Osteocyte (in vitro differentiated cells): Measurements from ENCODE around the gene ENDOU. TPM values are rescaled to one million over a fixed set of nuclear protein-coding genes. Genes with fewer than 3 reads are reported as not detected.

Experiments
- DNase-seq: peaks from one replicate; pipeline ENCODE4 v3.0.0; 2021; ENCODE audit warnings: mixed read lengths; ENCODE audit not compliant: unreplicated experiment; ENCODE audit errors: extremely low spot score
- H3K27ac Mint-ChIP-seq: one replicate; pipeline ENCODE4 v1.8.0; 2021; ENCODE audit warnings: mild to moderate bottlenecking, mixed read lengths; ENCODE audit not compliant: unreplicated experiment
- H3K27me3 Mint-ChIP-seq: one replicate; pipeline ENCODE4 v1.8.0; 2021; ENCODE audit warnings: mixed read lengths; ENCODE audit not compliant: unreplicated experiment
- H3K36me3 Mint-ChIP-seq: one replicate; pipeline ENCODE4 v1.8.0; 2021; ENCODE audit warnings: mixed read lengths; ENCODE audit not compliant: unreplicated experiment
- H3K4me1 Mint-ChIP-seq: one replicate; pipeline ENCODE4 v1.8.0; 2021; ENCODE audit warnings: mixed read lengths; ENCODE audit not compliant: unreplicated experiment
- H3K4me3 Mint-ChIP-seq: one replicate; pipeline ENCODE4 v1.8.0; 2021; ENCODE audit warnings: mild to moderate bottlenecking, moderate library complexity, mixed read lengths; ENCODE audit not compliant: unreplicated experiment
- H3K9me3 Mint-ChIP-seq: one replicate; pipeline ENCODE4 v1.8.0; 2021; ENCODE audit warnings: mixed read lengths; ENCODE audit not compliant: unreplicated experiment
- CTCF ChIP-seq: fragments of 200-600 bp; sonication (generic); IDR thresholded peaks from 2 replicates; pipeline ENCODE4 v1.5.0; 2021; ENCODE audit warnings: antibody characterized with exemption, mild to moderate bottlenecking, moderate library complexity
- total RNA-seq: library from RNA; stranded (reverse); gene quantifications from 2 replicates; pipeline ENCODE4 v1.2.1, GENCODE V29; 2021

ENDOU gene
- total RNA-seq, 1 donor from 2014 or later, result not detected

GRCh38 chr12:47742253-47742825, 17.0 kb upstream of the ENDOU start:
- no peaks in the 10 kb centered on the region for H3K36me3 Mint-ChIP-seq
- peak; percentile 94 for TF ChIP-seq CTCF
- DNase-seq, result no peak
- peaks cover 21% of the 10 kb centered on the region for H3K27me3 Mint-ChIP-seq
- no peak overlapping the region for H3K4me3 Mint-ChIP-seq
- no peaks in the 10 kb centered on the region for H3K9me3 Mint-ChIP-seq
- no peak overlapping the region for H3K27ac Mint-ChIP-seq
- peaks cover 32% of the 10 kb centered on the region for H3K4me1 Mint-ChIP-seq

- Mint-ChIP-seq H3K4me1 (peaks cover 42% of the 10 kb centered on the region), H3K36me3 (no peaks in the 10 kb centered on the region), H3K27me3 (peaks cover 21% of the 10 kb centered on the region), H3K9me3 (no peaks in the 10 kb centered on the region), H3K4me3 (peak overlapping the region; percentile 40), H3K27ac (peak overlapping the region; percentile 76)
- DNase-seq, result peak; percentile 90
- TF ChIP-seq CTCF, result no peak
Measured at GRCh38 chr12:47741340-47741703, 16.0 kb upstream of the ENDOU start.

GRCh38 chr12:47740606-47741339, 15.5 kb upstream of the ENDOU start:
- Mint-ChIP-seq H3K27ac (peak overlapping the region; percentile 76), H3K4me1 (peaks cover 47% of the 10 kb centered on the region), H3K9me3 (no peaks in the 10 kb centered on the region), H3K4me3 (peak overlapping the region; percentile 40), H3K36me3 (no peaks in the 10 kb centered on the region), H3K27me3 (peaks cover 19% of the 10 kb centered on the region)
- DNase-seq, result no peak
- no peak for TF ChIP-seq CTCF

GRCh38 chr12:47739979-47740378, 14.7 kb upstream of the ENDOU start:
- peaks cover 47% of the 10 kb centered on the region for H3K4me1 Mint-ChIP-seq
- H3K27me3 Mint-ChIP-seq, result peaks cover 15% of the 10 kb centered on the region
- no peaks in the 10 kb centered on the region for H3K36me3 Mint-ChIP-seq
- no peak for DNase-seq
- no peak for TF ChIP-seq CTCF
- H3K9me3 Mint-ChIP-seq, result no peaks in the 10 kb centered on the region
- H3K27ac Mint-ChIP-seq, result no peak overlapping the region
- H3K4me3 Mint-ChIP-seq, result no peak overlapping the region

- Mint-ChIP-seq H3K4me1 (peaks cover 49% of the 10 kb centered on the region), H3K4me3 (no peak overlapping the region), H3K9me3 (no peaks in the 10 kb centered on the region), H3K27ac (no peak overlapping the region), H3K36me3 (no peaks in the 10 kb centered on the region), H3K27me3 (peaks cover 9% of the 10 kb centered on the region)
- no peak for DNase-seq
- no peak for TF ChIP-seq CTCF
Measured at GRCh38 chr12:47739297-47739696, 14.0 kb upstream of the ENDOU start.
